Midbrain (tissue), 1 donor: ENCODE results near the gene CCKAR.

Experiments
- DNase-seq: peaks from one replicate; lab custom pipeline; 2025; lab: John Stamatoyannopoulos, UW

Gene CCKAR

DNA sequence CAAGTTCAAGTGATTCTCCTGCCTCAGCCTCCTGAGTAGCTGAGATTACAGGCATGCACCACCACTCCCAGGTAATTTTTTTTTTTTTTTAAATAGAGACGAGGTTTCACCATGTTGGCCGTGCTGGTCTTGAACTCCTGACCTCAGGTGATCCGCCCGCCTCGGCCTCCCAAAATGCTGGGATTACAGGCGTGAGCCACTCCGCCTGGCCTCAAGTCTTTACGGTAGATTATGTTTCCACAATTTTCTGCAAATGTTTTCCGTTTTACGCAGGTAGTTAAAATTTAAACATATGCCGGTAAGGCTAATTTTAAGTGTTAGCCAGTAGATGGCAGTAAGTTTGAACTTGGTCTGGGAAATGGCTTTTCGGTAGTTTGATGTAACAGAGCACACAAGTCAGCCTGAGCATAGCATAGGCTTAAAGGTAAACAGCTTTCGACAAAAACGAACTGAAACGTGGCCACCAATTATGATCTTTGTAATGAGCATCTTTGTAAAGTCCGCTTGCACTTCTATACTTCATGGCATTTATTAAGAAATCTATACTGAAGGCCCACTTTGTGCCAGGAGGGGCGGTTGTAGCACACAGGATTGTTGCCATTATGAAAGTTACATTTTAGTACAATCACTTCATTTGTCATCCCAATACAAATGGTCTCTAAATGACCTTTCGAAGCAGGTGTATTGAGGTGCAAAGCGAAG, 31.1 kb downstream of the CCKAR start:
- DNase-seq: peak; percentile 37

DNA sequence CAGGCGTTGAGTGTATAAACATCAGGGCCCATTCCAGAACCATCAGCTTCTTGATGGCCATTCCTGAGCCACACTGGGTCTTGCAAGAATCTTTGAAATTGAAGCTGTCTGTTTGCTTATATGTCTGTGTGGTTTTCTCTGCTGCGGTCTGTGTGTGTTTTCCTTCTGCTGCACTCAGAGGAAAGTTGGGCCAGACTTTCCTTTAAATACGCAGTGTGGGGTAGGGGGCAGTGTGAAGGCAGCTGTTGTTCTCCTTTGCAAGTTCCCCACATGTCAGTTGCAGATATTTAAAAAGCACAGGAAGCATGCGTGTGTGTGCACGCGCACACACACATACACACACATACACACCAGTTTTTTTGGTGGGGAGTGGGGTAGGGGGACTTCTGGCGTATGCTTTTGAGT, 32.1 kb downstream of the CCKAR start:
- no peak for DNase-seq

DNA sequence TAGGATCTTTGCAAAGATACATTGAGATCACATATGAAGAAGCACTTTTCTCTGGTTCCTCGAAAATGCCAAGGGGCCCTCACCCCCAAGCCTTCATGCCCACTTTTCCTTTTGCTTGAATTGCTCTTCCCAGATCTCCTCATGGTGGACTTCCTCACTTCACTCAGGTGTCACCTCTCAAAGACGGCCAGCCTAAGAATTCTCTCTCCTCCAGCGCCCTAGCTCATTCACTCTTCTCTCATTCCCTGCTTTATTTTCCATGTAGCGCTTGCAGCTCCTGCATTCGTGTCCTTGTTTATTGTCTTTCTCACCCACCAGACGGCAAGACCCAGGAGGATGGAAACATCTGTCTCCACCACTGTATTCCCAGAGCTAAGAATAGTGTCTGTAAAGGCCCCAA, 32.9 kb downstream of the CCKAR start:
- DNase-seq: no peak

DNA sequence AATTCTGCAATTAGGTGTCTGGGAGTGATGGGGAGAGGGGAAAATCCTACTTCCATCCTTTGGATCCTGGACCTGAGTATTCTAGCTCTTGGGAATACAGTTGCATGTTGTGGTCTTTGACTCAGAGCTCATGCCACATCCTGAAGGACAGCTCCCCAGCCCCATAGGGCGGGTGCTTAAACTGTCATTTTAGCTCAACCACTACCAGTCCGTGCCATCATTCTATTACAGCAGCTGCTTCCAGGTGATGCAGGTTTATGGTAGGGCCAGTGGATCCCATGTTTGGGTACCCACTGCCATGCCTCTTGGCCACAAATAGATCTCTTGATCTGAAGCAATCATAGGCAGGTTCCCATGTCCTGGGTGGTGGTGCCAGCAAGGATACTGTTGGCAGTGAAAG, 34.7 kb downstream of the CCKAR start:
- DNase-seq: no peak

DNA sequence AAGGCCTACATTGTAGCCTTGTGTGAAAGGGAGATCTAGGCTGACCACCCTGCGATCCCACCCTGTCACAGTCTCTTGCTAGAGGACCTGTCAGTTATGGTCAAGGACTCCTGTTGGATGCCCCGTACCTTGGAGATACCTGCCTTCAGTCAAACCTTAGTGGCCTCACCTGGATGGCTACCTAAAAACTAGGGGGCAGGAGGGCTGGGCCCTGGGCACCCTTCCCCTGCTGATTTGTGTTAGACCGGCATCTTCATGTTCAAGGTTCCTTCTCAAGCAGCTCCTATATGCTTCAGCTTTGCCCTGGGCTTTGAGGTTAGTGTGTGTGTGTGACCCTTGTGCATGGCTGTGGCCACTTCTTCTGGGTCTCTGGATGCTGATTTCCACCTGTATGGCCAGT, 35.3 kb downstream of the CCKAR start:
- DNase-seq: no peak

DNA sequence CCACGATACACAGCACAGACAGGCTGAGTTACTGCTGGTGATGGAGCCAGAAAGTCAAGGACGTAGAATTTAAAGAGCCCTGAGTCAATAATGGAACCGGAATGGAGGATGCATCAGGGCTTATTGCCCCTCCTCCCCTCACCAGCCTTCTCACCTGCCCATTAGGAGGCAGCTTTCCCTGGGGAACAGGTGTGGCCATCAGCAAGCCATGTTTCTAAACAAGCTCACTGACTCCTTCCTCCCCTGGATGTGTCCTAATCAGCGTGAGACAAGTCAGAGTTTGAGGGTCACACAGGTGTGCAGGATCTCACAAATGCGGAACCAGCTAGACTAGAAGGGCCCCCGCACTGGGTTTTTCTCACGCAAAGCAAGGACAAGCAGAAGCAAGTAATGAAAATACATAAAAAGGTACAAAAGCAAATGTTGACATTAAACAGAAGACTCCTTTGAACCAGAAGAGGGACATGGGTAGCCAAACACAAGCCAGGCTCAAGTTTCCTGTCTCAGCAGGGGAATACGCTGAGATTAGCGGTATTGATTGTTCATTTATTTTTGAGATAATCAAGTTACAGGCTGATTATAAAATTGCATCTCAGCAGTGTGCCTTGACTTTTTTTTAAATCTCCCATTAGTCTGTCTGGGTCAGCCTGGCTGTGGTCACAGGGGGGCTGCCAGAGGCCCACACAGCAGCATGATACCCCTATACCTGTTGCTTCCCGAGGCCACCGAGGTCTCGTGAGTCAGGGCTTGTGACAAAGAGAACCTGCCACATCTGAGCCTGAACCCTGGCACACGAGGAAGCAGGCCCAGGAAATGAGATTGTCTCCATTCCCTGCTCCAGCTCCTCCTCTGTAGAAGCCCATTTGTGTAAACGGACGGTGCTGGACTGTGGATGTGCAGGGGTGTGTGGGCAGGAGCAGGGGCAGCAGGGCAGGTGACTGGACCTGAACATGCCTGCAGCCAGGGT, 37.4 kb downstream of the CCKAR start:
- DNase-seq: no peak

DNA sequence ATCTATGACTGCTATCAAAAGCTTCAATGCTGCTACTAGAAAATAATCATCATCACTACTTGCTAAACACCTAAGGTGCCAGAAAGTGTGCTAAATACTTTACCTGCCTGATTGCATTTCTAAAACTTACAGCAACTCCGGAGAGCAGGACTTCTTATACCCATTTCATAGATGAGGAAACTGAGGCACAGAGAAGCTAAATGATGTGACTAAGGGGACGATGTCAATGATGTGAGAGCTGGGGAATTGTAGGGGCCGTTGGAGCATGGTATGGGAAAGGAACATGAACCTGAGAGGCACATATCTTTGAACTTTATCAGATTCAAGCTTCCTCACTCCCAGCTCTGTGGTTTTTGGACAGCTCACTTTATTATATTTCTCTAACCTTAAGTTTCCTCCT, 38.7 kb downstream of the CCKAR start:
- no peak for DNase-seq

DNA sequence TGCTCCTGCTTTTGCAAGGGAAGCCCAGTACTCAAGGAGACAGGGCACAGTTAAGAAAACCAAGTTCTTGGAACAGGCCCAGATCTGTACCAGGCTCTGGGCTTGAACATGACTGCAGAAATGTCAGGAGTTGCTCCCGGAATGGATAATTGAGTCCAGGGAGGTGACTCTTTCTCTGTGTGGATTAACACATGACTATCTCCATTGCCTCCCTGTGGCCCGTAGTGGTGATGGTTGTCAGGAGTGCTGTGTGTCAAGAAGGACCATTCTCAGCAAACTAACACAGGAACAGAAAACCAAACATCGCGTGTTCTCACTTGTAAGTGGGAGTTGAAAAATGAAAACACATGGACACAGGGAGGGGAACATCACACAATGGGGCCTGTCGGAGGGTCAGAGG, 39.9 kb downstream of the CCKAR start:
- no peak for DNase-seq

DNA sequence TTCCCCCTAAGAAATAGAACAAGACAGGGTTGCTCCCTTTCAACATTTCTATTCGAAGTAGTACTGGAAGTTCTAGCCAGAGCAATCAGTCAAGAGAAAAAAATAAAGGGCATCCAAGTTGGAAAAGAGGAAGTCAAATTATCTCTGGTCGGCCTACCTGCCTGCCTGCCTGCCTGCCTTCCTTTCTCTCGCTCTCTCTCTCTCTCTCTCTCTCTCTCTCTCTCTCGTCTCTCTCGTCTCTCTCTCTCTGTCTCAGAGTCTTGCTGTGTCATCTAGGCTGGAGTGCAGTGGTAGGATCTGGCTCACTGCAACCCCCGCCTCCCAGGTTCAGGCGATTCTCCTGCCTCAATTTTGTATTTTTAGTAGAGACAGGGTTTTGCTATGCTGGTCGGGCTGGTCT, 42.9 kb downstream of the CCKAR start:
- no peak for DNase-seq

DNA sequence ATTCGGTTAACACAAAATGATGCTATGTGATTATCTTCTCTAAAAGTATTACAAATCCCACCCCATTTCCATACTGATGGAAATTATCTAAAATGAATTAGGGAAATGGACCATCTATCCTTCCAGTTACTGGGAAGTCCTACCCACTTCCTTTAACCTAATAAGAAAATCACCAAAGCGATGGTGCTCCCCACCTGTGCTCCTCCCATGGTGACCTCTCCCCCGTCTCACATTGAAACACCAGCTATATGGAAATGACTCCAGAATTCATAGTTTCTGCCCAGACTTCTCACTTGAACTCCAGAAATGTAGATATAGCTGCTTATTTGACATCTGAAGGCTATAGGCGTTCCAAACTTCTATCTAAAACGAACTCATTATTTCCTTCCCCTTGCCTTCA, 48.5 kb downstream of the CCKAR start:
- DNase-seq: no peak

DNA sequence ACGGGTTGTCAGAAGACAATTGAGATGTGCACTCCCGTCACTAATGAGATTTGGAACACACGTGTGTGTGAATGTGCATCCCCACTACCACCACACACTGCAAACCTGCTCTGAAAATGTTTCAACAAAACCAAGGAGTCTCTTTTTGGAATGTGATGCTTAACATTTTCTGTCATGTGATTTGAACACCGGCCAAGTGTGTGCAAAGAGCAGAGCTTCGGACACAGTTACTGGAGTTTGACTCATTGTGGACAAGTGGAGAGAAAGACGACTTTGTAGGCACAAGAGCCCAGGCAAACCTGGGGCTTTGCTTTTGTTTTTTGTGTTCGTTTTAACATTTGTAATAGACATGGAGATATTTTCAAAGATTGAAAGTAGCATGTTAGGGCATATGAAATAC, 49.2 kb downstream of the CCKAR start:
- peak; percentile 11 for DNase-seq

DNA sequence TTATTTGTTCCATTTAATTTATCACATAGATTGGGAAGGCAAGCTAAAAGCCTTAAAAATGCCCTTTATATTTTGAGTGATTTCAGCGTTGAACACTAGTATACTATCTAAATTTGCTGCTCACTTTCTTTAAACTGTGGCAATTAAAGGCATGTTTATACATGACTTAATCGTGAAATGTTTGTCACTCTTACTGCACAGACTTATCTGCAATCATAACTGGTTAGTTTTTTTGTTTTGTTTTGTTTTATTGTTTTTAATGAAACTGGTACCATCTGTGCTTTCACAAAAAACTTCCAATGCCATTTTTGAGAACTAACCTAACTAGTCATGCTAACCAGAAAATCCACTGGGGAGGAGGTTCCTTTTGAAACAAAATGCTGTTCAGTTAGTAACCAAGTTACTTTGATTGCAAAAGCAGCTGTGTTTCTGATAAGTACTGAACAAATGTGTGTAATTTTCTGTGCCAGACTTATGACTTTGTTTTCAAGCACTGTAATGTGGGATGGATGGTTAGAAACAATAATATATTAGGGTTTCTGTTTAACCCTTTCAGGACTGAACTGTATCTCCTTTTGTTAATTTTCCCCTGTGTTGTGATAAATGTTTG, 56.1 kb downstream of the CCKAR start:
- DNase-seq: no peak

DNA sequence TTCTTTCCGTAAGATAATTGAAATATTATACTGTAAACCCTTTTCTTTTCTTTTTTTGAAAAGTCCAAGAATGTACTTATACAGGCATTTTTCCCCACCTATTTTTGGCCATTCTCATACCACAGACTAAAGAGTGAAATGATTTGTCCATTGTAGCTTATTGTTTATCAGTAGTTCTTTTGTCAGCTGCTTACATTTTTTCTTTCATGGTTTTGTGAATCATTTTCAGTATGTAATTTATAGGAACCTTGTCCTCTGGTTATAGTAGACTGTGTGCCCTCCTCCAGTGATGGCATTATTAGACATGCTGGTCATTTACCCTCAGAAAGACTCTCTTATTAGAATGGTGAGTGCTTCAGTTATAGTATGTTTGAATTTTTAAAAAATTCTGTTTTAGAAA, 56.7 kb downstream of the CCKAR start:
- no peak for DNase-seq

DNA sequence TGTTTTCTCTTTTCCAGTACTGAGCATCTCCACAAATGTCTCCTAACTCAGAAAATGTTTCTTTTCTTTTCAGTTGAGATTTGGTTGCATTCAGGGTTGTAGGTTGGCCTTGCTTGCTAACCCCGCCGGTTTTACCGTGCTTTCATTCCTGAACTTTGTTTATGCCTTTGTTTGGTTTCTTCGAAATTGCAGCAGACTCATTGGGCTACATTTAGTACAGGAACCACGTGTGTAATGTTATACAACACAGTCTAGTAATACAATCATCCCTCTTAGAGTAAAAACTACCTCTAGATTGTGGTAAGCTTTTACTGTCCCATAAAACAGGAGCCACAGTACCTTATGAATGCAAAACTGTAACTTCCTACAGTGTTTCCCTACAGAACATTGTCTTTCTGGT, 57.9 kb downstream of the CCKAR start:
- no peak for DNase-seq

DNA sequence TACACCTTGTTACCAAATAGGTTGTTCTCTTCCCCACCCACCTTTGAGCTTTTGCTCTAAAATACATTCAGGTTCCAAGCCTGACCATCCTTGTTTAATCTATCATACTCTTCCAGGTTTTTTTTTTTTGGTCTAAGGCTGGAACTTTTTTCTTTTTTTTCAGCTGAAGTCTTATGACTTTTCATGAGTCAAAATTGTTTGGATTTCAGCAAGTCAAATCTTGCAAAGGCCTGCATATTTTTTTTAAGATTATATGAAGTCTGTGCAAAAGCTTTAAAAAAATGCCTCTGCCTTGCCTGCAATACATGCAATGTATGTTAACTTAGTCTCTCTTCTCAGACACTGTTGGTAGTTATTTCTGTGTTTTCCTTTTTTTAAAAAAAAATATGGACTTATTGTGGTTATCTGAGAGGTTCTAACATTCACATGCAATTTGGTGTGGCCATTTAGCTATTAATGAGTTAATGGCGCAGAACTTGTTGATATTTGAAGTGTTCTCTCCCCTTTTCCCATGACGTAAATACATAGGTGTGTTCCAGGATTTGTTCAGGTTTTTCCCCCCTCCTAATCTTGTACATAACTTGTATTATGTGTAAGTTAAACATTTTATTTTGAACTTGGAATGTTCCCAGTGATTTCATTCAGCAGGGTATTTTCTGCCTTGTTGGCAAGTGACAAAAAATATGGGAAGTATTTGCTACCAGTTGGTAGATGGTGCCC, 58.7 kb downstream of the CCKAR start:
- no peak for DNase-seq
